Measurements from ENCODE around the gene C19orf85. TPM values are rescaled to one million over a fixed set of nuclear protein-coding genes. Genes with fewer than 3 reads are reported as not detected.

The C19orf85 gene
- total RNA-seq, 2 donors from 2014 or later: not detected

GRCh38 chr19:55481794-55482155 lies 17.2 kb upstream of the C19orf85 start:
- intact Hi-C loops (cut with DNase I): loop anchor here in 1 of 2 donors (5.0 kb wide), 1 partner anchor 559 kb away; no protein-coding TSS in a partner anchor
- no peak for DNase-seq (ENCODE audit: low spot score)

DNA sequence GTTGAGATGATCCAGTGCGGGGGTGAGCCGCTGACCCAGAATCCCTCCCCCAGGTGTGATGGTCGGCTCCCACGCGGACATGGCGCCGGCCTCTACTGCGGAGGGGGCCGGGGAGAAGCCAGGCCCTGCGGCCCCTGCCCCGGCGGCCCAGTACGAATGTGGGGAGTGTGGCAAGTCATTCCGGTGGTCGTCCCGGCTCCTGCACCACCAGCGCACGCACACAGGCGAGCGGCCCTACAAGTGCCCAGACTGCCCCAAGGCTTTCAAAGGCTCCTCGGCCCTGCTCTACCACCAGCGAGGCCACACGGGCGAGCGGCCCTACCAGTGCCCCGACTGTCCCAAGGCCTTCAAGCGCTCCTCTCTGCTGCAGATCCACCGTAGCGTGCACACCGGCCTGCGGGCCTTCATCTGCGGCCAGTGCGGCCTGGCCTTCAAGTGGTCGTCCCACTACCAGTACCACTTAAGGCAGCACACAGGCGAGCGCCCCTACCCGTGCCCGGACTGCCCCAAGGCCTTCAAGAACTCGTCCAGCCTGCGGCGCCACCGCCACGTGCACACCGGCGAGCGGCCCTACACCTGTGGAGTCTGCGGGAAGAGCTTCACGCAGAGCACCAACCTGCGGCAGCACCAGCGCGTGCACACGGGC lies 16.7 kb upstream of the C19orf85 start:
- intact Hi-C loops (cut with DNase I): loop anchor here in 1 of 2 donors (5.0 kb wide), 1 partner anchor 559 kb away; no protein-coding TSS in a partner anchor
- no peak for DNase-seq (ENCODE audit: low spot score)

- intact Hi-C loops (cut with DNase I): loop anchor here in 1 of 2 donors (5.0 to 10.0 kb wide), 2 partner anchors 557 to 1185 kb away; no protein-coding TSS in a partner anchor
- DNase-seq (ENCODE audit: low spot score): no peak
Observed at GRCh38 chr19:55479451-55480230, 15.1 kb upstream of the C19orf85 start.

DNA sequence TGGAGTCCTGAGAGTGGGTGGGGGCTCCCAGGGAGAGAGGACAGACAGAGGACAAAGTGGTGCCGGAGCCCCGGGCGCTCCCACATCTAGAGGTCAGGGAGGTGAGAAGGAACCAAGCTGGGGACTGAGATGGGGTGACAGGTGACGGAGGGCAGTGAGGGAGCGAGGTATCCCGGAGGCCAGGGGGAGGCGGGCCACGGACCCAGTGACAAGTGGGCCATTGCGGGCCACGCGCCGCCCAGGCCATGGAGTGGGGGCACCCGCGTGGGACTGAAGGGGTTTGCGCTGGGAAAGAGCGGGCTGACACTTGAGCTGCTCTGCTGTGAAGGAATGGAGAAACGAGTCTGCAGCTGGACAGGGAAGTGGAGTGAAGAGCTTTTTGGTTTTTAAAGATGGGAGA lies 14.5 kb upstream of the C19orf85 start:
- DNase-seq (ENCODE audit: low spot score): no peak
- intact Hi-C loops (cut with DNase I): loop anchor here in 1 of 2 donors (10.0 kb wide), 1 partner anchor 1184 kb away; no protein-coding TSS in a partner anchor

- DNase-seq (ENCODE audit: low spot score): no peak
Observed at GRCh38 chr19:55478364-55478763, 13.8 kb upstream of the C19orf85 start.

GRCh38 chr19:55477905-55478304 lies 13.4 kb upstream of the C19orf85 start:
- no peak for DNase-seq (ENCODE audit: low spot score)
- intact Hi-C loops (cut with DNase I): loop anchor here in 1 of 2 donors (10.0 kb wide), 1 partner anchor 1183 kb away; no protein-coding TSS in a partner anchor

More at GRCh38 chr19:55478364-55478763, 13.8 kb upstream of the C19orf85 start:
- intact Hi-C loops (cut with DNase I): loop anchor here in 1 of 2 donors (10.0 kb wide), 1 partner anchor 1184 kb away; no protein-coding TSS in a partner anchor

GRCh38 chr19:55476100-55476775 lies 11.7 kb upstream of the C19orf85 start, which contains the start of gene ZNF628:
TSS of gene ZNF628 (plus strand) at chr19:55476617. CDS start at chr19:55479911, 3,294 bp downstream.
- DNase-seq (ENCODE audit: low spot score): peak; percentile 100
- intact Hi-C loops (cut with DNase I): loop anchor here in 1 of 2 donors (10.0 kb wide), 1 partner anchor 1181 kb away; no protein-coding TSS in a partner anchor

GRCh38 chr19:55474269-55475265 lies 10.0 kb upstream of the C19orf85 start:
- DNase-seq (ENCODE audit: low spot score): no peak
- intact Hi-C loops (cut with DNase I): loop anchor here in 1 of 2 donors (10.0 kb wide), 1 partner anchor 1180 kb away; no protein-coding TSS in a partner anchor

GRCh38 chr19:55473225-55474012 lies 8.9 kb upstream of the C19orf85 start:
- intact Hi-C loops (cut with DNase I): loop anchor here in 1 of 2 donors (10.0 kb wide), 1 partner anchor 1179 kb away; no protein-coding TSS in a partner anchor
- no peak for DNase-seq (ENCODE audit: low spot score)

DNA sequence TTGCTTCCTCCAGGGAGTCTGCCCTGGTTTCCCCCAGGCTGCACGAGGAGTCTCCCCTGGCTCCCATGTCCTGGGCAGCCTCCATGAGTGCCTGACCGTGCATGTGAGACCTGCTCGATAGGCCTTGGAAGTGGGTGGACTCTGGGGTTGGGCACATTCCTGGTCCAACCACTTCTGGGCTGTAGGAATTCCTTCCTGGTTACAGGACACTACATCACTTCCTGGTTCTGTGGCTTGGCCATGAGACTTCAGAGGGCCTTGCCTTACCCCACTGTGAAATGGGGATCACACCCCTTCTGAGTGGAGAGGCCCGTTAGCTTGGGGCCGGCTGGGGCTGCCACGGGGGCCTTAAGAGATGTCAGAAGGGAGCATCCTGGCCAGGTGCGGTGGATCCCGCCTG lies 7.9 kb upstream of the C19orf85 start:
- no peak for DNase-seq (ENCODE audit: low spot score)
- intact Hi-C loops (cut with DNase I): loop anchor here in 1 of 2 donors (1.0 to 10.0 kb wide), 2 partner anchors 39 to 1178 kb away; no protein-coding TSS in a partner anchor

- intact Hi-C loops (cut with DNase I): loop anchor here in 1 of 2 donors (10.0 kb wide), 1 partner anchor 1176 kb away; no protein-coding TSS in a partner anchor
- no peak for DNase-seq (ENCODE audit: low spot score)
Observed at GRCh38 chr19:55471266-55471665, 6.7 kb upstream of the C19orf85 start.

GRCh38 chr19:55468054-55468393 lies 3.5 kb upstream of the C19orf85 start:
- DNase-seq (ENCODE audit: low spot score): no peak
- intact Hi-C loops (cut with DNase I): loop anchor here (5.0 kb wide), 1 partner anchor 34 kb away; no protein-coding TSS in a partner anchor

DNA sequence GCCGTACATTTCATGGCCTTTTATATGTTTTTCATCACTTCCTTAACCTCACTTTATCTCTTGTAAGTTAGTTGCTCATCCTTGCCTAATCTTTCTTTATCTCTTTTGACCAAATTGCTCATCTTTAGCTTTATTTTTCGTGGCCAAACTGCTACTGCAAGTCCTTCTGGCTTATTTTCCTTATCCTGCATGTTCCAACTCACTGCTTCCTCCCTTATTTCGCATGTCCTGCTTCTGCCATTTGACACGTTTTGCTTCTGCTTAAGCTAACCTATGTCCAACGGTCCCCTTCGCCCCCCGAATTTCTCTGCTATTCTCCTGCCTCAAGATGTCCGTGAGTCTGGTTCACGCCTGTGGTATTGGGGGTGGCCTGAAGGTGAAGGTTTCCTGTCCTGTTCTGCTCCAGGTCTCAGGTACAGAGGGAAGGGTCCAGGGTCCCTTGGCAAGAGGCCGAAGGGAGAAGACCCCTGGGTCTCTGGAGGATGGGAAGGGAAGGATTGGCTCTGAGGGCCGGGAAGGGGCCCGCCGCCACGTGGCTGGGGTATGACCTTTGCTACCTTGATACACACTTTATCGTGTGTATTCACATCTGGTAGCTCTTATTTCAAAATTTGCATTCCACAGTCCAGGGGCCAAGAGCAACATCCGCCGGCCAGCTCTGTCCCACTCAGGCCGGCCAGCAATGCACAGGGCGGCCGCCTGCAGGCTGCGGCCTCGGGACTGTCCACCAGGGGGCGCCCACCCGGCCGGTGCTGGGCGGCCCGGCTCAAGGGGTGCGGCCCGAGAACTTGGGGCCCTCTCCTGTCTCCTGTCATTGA lies 2.9 kb upstream of the C19orf85 start:
- DNase-seq (ENCODE audit: low spot score): peak; percentile 90
- intact Hi-C loops (cut with DNase I): loop anchor here (5.0 kb wide), 1 partner anchor 35 kb away; no protein-coding TSS in a partner anchor

GRCh38 chr19:55466241-55466614 lies 1.7 kb upstream of the C19orf85 start:
- intact Hi-C loops (cut with DNase I): loop anchor here (5.0 kb wide), 1 partner anchor 36 kb away; no protein-coding TSS in a partner anchor
- no peak for DNase-seq (ENCODE audit: low spot score)

- intact Hi-C loops (cut with DNase I): loop anchor here (5.0 kb wide), 1 partner anchor 37 kb away; no protein-coding TSS in a partner anchor
- peak; percentile 68 for DNase-seq (ENCODE audit: low spot score)
Observed at GRCh38 chr19:55465460-55466240, 1.1 kb upstream of the C19orf85 start.

Data from posterior vena cava (tissue), 2 donors.